CD4-positive, alpha-beta T cell treated with Interleukin-2 at 100 ng/mL for 4 hours (primary cell): ENCODE results near the gene ME3.
A peak's percentile ranks its signal among the peaks of the same experiment; 100 is the strongest.

ENCODE experiments used
- DNase-seq: peaks from one replicate; pipeline ENCODE4 v3.0.0-alpha.2; 2020; ENCODE audit warnings: low spot score

The ME3 gene

DNA sequence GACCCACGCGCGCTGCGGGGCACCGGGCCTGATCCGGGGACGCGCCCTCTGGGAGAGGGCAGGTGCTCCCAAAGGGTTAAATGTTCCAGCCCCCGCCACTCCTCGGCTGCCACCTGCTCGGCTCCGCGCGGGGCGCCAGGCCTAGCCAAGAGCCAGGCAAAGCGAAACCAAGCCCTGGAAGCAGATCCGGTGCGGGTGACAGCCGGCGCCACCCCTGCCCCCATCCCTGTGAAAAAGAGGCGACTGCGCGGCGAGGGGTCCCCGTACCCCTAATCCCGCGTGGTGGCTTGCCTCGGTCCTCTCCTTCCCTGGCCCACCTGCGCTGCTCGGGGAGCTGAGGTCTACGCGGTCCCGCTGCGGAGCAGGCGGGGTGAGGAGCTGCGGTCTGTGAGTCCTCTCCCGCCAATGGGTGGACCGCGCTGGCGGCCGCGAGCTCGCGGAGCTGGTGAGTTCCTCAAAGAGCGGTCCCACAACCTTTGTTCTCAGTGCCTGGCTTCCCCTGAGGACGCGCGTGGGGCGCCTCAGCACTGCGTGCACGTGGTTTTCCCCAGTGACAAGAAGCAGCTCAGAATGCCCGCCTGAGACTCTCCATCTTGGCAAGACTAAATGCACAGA, at the start of gene ME3:
ME3 (minus strand) TSS at position 610 of the 615 bp plus-strand sequence.
- DNase-seq = peak; percentile 27

DNA sequence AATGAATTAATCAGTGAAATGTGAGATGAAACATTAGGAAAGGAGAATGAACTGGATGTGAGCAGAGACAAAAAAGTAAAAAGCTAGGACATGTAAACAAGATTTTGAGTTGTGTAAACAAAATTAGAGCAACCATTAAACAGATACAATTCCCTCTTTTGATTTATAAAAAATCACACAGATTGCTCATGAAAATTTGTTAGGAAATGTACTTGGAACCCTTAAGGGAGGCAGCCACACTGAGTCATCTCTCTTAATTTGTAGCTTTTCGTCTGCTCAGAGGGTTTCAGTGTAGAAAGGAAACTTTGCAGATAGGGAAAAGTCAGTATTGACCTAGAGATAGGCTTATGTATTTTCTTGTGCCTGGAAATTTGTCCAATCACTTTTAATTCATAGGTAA, 49.6 kb upstream of the ME3 start:
- DNase-seq = no peak

DNA sequence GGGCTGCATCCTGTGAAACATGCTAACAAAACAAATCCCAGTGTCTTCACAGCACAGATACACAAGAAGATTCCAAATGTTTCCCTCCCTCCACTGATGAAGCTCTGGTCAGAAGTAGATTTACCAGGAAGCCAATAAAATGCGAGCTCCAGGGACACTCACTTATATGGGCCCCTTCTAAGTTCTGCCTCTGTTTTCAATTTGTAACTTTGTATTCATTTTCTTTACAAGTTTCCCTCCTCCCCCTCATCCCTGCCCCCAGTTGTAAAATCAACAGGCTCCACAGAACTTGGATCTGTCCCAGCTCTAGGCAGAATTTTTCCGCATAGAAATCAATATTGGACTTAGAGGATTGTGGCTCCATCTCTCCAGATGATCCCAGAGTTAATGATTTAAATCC, 48.1 kb upstream of the ME3 start:
- DNase-seq = no peak

DNA sequence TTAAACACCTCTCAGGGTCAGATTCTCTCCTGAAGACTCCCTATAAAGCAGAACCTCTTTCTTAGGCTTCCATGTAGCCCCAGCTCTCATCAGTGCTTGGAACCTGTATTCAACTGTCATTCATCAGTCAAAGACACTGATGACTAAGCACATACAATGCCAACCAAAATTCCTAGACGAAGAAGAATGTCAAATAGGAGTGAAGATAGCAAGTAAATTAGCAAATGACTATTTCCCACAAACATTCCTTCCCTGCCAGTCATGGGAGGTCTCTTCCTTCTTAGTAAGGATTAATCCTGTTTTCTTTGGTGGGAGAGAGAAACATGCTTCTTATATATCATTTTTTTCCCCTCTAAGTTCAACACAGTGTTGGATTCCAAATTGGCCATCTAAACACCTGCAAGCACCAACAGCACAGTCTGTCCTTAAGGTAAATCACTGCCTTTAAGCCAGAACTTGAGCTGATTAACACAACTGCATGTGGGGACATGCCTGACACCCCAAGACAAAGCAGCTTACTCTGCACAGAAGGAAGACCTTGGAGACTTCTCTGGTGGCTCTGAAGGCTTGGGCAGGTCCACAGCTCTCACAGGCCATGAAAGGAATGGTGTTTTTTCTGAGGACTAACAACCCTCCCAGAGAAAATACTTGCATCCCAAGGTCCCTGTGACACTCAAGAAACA, 47.5 kb upstream of the ME3 start:
- DNase-seq = no peak

DNA sequence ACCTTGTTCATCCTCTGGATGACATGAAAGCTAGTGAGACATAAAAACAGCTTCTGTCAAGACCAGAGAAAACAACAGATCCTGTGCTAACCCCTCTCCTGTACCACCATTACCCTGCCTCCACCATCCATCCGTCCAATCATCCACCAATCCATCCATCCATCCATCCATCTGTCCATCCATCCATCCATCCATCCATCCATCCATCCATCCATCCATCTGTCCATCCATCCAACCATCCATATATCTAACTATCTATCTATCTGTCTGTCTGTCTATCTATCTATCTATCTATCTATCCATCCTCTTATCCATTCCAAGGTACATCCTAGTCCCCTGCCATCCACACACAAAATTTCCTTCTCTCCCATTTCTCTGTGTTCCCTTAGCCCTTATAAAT, 46.6 kb upstream of the ME3 start:
- DNase-seq = no peak

DNA sequence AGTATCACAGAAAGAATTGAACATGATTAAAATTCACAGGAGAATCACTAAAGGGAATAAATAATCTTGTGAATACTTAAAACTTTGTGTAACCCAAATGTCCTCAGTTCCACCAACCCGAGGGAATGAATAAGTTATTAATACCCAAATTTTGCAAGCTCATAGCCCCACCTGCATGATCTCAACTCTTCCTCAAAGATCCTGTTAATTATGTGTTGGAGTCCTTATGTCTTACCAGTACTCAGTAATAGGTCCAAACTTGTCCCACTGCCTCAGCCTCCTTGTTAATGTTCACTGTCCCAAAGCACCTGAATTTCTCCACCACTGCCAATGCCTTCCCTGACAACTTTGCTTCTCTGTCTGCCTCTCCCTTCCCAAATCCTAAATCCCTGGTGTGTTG, 46.1 kb upstream of the ME3 start:
- DNase-seq = no peak

DNA sequence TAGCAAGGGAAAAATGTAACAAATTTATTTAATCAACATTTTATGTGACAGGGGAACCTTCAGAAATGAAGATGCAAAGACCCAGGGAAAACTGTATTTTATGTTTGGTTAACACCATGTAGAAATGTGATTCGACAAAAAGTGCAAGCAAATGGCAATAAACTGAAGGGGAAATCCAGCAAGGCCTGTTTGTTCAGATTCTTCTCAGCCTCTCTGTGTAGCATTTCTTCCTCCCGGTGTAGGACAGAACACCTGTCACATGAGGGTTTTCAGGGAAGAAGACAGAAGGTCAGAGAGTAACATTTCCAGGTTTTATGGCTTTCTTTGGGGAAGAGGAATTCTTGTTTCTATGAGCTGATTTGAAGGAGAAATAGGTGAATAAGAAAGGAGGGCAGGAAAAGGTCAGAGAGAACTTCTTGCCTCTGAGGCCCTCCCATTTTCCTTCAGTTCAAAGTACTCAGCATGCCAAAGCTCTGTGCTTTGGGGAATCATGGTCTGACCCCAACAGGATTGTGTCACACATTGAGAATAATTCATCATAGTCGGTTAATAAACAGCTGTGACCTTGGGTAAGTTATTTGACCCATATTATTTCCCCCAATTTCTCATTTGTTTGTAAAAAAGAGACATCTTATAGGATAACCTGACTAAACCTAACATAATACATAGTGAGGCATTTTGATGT, 45.5 kb upstream of the ME3 start:
- DNase-seq = no peak

DNA sequence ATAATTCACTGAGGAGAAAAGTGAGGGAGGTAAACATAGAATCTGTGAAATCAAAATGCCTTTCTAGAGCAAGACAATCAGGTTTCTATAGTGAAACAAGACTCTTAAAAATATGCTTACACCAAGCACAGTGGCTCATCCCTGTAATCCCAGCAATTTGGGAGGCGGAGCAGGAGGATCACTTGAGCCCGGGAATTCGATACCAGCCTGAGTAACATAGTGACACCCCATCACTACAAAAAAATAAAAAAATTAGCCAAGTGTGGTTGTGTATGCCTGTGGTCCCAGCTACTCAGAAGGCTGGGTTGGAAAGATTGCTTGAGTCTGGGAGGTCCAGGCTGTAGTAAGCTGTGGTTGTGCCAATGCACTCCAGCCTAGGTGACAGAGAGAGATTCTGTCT, 43.2 kb upstream of the ME3 start:
- DNase-seq = no peak

DNA sequence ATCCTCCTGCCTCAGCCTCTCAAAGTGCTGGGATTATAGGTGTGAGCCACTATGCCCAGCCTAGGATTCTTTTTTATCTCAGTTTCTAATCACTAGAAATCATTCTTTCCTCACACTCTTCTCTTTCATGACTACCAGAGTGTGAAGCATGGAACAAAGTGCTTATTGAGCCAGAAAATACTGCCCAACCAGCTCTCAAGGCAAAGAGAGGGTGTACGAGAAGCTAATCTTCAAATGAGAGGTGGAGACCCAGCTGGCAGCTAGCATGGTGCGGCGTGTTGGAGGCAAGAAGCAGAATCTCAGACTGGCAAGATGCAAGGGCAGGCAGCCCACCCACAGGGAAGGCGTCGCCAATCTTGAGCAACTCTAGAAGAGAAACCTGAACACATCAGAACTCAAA, 41.1 kb upstream of the ME3 start:
- no peak for DNase-seq

DNA sequence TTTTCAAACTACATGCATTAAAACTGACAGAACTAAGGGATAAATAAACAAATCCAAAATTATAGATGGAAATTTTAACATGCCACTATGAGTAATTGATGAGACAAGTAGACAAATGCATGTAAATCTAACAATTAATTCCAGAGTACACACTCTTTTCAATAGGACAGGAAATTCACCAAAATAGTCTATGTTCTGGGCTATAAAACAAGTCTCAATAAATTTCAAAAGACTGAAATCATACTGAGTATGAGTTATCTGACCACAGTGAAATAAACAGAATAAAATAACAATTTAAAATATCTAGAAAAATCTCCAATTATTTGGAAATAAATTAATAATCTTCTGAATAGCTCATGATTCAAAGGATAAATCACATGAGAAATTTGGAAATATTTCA, 38.5 kb upstream of the ME3 start:
- DNase-seq = no peak

DNA sequence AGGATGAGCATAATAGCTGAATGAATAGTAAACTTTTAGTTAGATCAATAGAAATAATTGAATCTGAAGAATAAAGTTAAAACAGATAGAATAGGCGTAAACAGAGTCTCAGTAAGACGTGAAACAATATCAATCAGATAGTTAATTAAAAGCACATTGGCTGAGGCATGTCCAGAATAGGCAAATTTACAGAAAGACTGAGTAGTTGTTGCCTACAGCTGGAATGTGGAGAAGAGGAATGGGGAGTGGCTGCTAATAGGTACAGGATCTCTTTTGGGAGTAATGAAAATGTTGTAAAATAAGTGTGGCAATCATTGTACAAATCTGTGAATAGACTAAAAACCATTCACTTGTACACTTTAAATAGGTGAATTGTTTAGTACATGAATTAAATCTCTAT, 36.3 kb upstream of the ME3 start:
- no peak for DNase-seq

DNA sequence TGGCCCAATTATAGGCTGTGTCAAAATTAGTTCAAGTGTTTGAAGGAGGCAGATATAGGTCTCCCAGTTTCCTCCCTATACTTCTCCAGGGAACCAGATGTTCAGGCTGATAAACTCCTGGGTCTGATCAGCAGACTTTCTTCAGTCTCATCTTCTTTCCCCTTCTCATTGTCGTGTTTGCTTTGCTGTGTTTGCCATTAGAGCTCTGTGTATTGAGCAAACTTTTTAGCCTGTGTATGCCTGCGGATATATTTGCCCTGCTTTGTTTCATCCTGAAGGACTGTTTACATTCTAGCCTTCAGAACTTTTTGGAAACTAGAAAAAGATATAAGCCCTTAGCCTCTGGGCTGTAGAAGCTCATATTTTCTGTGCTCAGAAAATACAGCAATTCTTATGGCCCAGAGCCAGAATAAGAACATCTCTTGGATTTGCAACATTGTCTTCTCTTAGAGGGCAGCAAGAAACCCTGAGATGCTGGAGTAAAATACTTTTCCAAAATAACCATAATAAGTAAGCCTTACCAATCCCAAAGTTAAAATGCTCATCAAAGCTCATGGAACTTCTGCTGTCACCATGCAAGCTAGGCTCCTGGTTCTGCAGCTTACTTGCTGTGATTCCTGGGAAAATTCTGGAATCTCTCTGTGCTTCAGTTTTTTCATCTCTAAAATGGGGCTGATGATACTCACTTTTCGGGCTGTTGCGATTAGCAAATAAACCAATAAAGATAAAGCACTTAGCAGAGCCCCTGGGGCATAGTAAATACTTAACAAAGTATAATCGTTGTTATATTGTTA, 34.1 kb upstream of the ME3 start:
- DNase-seq = no peak

DNA sequence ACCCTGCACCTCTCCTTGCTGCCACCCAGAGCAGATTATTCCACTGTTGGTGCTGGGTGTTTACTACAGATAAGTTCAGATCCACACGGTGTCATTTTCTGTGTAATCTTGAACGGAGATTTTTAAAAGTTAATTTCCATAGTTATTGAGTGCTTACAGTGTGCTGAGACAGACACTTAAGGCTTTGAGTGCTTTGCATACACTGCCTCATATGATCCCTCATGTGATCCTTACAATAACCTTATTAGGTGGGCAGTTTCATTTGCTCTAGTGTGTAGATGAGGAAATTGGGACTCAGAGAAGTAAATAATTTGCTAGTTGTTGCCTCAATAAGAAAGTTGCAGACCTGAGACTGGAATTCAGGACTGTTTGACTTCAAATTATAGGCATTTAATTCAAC, 32.3 kb upstream of the ME3 start:
- no peak for DNase-seq

DNA sequence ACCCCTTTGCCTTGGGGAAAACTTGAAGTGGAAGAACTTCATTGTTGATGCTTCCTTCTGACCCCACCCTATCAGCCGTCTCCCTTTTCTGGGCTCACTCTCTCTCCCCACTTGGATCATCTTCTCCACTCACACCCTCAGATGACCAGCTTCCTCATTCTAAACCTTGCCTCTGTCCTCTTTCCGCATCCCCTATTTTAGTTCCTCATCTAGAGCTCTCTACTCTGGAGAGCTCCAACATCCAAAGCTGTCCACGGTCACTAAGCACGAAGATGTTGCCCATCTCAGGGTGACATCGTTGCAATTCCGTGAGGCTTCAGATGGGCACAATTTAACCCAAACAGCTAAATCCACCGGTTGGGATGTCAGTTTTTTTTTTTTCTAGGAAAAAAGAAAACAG, 31.6 kb upstream of the ME3 start:
- no peak for DNase-seq

DNA sequence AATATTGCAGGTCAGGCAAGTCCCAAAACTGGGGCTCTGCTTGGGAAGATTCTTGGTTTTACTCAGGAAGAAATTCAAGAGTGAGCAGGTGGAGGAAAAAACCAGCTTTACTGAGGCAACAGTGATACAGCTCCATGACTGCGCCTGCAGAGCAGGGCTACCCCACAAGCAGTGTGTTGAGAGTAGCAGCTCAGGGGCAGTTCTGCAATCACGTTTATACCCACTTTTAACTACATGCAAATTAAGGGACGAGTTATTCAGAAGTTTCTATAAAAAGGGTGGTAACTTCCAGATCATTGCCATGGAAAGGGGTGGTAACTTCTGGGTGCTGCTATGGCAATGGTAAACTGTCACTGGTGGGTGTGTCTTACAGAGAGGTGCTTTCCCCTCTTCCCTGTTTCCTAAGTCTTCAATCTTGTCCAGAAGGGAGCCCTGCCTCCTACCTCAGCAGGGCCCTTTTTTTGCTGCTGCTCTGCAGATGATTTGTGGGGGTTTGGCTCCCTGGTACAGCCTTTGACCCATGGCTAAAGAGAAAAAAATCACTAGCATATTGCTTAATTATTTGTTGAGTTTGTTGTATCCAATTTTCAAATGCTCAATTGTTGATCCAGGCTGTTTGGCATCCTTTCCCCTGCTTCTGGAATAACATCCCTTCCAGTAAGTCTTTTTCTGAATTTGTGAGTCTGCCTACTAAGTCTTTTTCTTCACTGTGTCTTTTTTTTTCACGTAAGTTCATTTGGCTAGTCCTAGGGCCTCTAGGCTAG, 30.0 kb upstream of the ME3 start:
- no peak for DNase-seq

DNA sequence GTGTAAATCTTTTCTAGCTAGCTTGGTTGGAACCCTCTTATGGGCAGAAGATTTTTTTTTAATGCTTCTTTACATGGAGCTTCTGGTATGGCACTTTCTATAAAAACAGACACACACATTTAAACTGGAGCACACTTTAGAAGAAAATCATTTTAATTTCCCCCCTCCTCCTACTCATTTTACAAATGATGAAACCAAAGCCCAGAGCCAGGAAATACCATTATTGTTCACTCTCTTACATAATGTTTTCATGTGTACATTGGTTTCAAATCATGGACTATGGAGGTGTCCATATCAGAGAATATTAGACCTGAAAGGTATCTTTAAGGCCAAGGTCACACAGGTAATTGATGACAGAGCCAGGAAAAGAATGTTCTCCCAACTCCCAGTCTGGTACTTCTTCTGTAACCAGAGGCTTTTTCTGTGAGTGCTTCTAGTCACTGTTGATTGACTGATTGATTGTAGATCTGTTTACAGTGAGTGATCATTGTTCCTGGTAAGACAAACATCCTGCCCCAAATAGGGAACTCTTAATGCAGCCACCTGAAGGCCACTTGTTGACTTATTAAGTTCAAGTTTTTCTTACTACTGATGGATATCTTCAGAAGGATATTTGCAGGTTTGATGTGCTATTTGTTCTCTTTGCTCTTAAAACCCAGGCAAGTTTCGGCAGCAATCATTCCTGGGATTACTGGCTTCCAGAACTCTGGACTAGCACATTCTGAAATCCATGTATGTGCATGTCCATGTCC, 26.8 kb upstream of the ME3 start:
- no peak for DNase-seq

DNA sequence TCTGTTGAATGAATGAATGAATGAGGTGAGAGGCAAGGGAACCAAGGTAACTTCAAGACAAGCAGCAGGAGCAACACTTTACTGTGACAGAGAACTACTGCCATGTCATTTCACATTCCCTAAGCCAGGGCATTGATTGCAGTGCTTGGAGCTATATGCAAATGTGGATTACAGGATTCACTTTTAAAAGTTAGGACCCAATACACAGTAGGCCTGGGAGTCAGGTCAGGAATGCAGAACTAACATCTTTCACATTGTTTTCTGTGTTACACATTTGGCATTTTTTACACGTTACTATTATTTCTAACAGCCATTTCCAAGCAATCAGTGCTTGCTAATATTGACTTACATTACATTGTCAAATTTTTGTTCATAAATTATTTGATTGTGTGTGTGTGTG, 26.2 kb upstream of the ME3 start:
- DNase-seq = no peak

DNA sequence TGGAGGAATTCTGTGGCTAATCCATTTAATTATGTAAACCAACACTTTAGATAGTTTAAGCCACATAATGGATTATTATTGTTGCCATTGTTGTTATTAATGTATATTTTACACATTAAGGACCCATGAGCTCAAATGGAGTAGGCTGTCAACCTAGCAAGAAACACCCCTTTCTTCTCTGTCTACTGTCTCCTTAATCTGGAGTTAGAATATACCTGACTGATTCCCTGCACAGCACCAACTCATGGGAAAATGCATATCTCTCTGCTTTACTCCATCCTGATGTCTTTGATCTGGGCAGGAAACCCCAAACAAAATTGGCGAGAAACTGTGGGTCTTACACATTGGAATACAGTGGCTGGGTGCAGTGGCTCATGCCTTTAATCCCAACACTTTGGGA, 24.0 kb upstream of the ME3 start:
- DNase-seq = no peak

DNA sequence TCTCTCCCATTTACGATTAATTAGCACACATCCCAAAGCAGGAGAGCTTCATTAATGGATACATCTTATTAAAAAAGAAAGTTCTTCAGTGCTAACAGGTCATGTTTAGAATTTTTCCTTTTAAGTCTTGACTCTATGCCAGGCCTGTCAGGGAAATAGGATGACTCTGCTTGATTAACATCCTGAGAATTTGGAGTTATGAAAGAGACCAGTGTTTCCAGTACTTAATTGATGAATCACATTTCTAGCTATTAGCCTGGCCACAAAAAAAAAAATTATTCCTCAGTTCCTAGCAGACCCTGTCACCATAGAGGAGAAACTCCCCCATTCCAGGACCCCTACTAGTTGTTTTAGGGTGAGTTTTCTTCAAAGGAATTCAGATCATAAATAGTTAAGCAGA, 23.6 kb upstream of the ME3 start:
- DNase-seq = no peak

DNA sequence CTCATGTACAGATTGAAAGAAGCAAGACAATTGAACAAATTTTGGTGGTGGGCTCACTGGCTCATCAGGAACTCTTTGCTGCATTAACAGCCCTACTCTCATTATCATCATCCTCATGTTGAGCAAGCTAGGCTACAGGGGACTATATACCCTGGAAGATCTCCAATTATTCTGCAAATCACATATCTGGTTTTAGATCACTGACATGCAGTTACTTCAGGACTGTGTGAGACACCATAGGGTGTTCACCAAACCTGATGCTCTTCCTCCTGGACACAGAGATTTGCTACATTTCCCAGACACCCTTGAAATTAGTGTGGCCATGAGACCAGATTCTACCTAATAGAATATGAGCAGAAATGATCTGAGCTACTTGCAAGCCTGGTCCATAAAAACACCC, 23.0 kb upstream of the ME3 start:
- DNase-seq = no peak

DNA sequence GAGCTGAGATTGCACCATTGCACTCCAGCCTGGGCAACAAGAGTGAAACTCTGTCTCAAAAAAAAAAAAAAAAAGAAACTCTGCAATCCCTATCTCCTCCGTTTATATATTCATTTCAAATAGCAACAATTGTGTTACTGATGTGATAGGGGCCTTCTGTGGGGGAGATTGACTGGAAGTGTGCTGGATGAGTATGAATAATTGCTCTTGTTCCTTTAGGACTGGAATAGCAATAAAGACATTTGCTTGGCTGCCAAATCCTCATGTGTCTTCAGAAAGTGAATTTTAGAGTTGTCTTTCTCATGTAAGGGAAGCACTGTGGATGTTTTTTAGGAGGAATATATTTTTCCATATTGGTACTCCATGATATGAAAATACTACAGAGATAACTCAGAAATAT, 21.1 kb upstream of the ME3 start:
- DNase-seq = no peak
